CD4-positive, alpha-beta T cell treated with Interleukin-1 beta for 1 hour (primary cell): ENCODE measurements around the gene QRFP.
"Not testable (repeated sequence)": the region's sequence is repeated elsewhere in the genome, so short reads cannot be mapped to it uniquely, and the experiment has no call there.

Experiments used
- DNase-seq, 2 donors: peaks; one replicate each; pipeline ENCODE4 v3.0.0-alpha.2; 2020 to 2022

Gene QRFP

GRCh38 chr9:130919559-130920145 lies 23.0 kb upstream of the QRFP start:
- DNase-seq, result no peak

- DNase-seq, result no peak
Measured at GRCh38 chr9:130918826-130919558, 22.4 kb upstream of the QRFP start.

GRCh38 chr9:130918101-130918825 lies 21.7 kb upstream of the QRFP start:
- no peak for DNase-seq

GRCh38 chr9:130917168-130917960 lies 20.8 kb upstream of the QRFP start:
- DNase-seq, result no peak

GRCh38 chr9:130915096-130915447 lies 18.5 kb upstream of the QRFP start:
- DNase-seq, result no peak

GRCh38 chr9:130914417-130915095 lies 17.9 kb upstream of the QRFP start:
- DNase-seq, result no peak

GRCh38 chr9:130913599-130914416 lies 17.2 kb upstream of the QRFP start:
- DNase-seq, result no peak

GRCh38 chr9:130912932-130913598 lies 16.5 kb upstream of the QRFP start:
- no peak for DNase-seq

GRCh38 chr9:130911254-130912049 lies 14.8 kb upstream of the QRFP start:
- DNase-seq, result no peak

- not testable (repeated sequence) for DNase-seq
Measured at GRCh38 chr9:130910670-130911069, 14.1 kb upstream of the QRFP start.

- not testable (repeated sequence) for DNase-seq
Measured at GRCh38 chr9:130910041-130910440, 13.4 kb upstream of the QRFP start.

GRCh38 chr9:130908878-130909355 lies 12.3 kb upstream of the QRFP start:
- DNase-seq, result no peak

- no peak for DNase-seq
Measured at GRCh38 chr9:130908146-130908877, 11.7 kb upstream of the QRFP start.

- DNase-seq, result no peak
Measured at GRCh38 chr9:130906735-130907416, 10.3 kb upstream of the QRFP start.

- DNase-seq, result no peak
Measured at GRCh38 chr9:130905902-130906734, 9.5 kb upstream of the QRFP start.

GRCh38 chr9:130905125-130905901 lies 8.7 kb upstream of the QRFP start:
- no peak for DNase-seq
